Heart left ventricle (tissue), 13 donors: ENCODE measurements around the gene THUMPD2.

Experiments
- CTCF ChIP-seq, 12 donors: fragments of 200-600 bp; sonication (generic) in 4 of 12; IDR thresholded peaks; one replicate each; pipeline versions ENCODE4 v1.5.0 to v1.8.0; 2018 to 2022; ENCODE audit warnings: antibody characterized with exemption in 12 of 12, mild to moderate bottlenecking in 5 of 12
- POLR2A ChIP-seq, 2 donors: fragments of 450-650 bp; IDR thresholded peaks; one replicate each; pipeline ENCODE4 v1.6.1; 2017; ENCODE audit warnings: antibody characterized with exemption in 2 of 2, mild to moderate bottlenecking in 2 of 2, moderate library complexity in 2 of 2
- donor health status: ischemic (EF 13 %, LVEDD 7.1; RV severe dilation, severe dysfunction).
- donor health status: DM: no; HTN: yes; CAD: no.
- donor health status: DM: no; HTN: no; CAD: no.
- donor health status: ischemic (EF 25% LVEDD 6.9; RV normal size, moderate dysfunction).
- donor health status: ischemic (EF 25% LVEDD 5.7; RV mildly dilated, moderate dysfunction).
- donor health status: ischemic (EF 35%, LVEDD 5.7; RV mildly dilated, moderate dysfunction).
- donor health status: nonischemic (EF 11% LVEDD 7.7; RV severe dilation, severe dysfunction).
- donor health status: DM: yes; HTN: yes; CAD: no.
- donor health status: PGD.
- donor health status: ischemic (EF 29% LVEDD 5.4; RV normal size, mild dysfunction).
- donor health status: nonischemic (EF 23%, LVEDD 6.1; RV moderate dilation, normal function).

GRCh38 chr2:39715822-39716221 lies 63.2 kb downstream of the THUMPD2 start:
- TF ChIP-seq CTCF (IDR thresholded peaks at IDR 0.05) (no peak), POLR2A (IDR thresholded peaks at IDR 0.05) (no peak)
